Left kidney (tissue), 2 donors: ENCODE measurements around the gene FANCE. TPM values are rescaled to one million over a fixed set of nuclear protein-coding genes. Genes with fewer than 3 reads are reported as not detected.

ENCODE experiments used
- DNase-seq: peaks from one replicate; pipeline ENCODE4 v3.0.0-alpha.2; 2013
- polyA plus RNA-seq: library from polyadenylated mRNA; unstranded; fragments of 120-200 nt; gene quantifications from one replicate; pipeline ENCODE4 v1.2.1, GENCODE V29; 2013; ENCODE audit not compliant: insufficient read length

FANCE gene
- polyA plus RNA-seq, 1 donor, result 10.5 TPM

DNA sequence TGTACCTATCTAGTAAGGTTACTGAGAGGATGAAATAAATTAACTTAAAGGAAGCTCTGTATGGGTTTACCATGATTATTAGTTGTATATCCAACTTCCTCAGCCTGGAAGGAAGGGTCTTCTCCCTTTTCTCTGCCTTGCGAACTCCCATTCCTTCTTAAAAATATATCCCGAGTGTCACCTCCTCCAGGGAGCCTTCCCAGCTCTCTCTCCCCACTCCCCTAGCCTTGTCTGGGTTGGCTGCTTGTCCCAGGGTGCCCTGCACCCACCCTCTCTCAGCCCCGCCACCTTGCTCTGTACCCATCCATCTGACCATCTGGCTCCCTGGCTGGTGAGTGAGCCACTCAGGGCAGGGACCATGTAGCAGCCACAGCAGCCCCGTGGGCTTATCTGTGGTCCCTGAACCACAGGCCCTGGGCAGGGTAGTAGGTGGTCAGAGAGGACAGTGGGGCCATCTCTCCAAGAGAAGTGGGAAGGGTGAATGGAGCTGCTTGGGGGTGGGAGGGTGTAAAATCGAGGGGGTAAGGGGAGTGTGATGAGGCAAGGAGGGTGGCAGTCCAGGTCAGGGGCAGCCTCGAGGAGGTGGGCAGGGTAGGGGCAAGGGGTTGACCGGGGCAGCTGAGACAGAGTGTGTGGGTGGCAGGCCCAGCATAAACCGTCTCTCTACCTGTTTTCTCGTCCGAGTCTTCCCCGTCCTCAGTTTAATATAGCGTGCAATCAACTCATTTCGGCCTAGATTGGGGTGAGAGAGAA is 31.9 kb downstream of the FANCE start:
- no peak for DNase-seq

DNA sequence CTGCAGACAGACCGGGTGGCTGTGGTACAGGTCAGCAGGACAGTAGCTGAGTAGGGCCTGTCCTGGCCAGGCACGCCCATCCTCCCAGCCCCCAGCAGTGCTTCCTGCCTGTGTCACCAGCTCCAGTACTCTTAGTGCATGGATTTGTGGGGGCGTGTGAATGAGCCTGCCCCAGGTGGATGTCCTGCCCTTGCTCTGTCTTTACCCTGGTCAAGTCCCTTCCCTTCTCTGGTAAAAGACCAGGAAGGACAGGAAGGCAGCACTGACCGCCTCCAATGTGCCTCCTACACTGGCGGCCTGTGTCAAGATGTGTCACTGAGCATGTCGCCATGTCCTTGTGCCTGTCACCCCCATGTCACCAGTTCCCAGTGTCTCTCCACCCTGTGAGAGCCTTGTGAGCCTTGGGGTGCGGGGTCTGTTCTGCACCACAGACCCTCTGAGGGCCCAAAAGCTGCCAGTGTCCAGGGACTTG is 32.8 kb downstream of the FANCE start:
- DNase-seq, result no peak

DNA sequence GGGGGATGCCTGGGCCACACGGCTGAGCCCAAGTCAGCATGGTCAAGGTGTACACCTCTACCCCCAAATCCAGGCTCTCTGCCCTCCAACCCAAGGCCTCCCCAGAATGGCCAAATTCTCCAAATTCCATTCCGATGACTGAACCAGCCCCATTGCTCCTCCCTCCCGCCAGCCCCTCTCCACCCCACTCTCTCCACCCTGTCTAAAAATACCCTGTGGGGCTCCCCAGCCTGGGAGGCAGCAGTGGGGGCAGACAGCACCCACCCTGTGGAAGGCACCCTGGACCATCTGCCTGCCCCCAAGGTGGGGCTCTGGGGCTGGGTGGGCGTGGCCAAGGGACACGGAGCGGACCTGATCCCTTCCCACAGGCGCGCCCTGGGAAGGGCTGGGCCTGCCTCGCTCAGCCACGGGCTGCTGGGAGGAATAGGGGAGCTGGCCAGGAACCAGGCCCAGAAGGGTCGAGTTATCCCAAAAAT is 33.3 kb downstream of the FANCE start:
- DNase-seq, result no peak

DNA sequence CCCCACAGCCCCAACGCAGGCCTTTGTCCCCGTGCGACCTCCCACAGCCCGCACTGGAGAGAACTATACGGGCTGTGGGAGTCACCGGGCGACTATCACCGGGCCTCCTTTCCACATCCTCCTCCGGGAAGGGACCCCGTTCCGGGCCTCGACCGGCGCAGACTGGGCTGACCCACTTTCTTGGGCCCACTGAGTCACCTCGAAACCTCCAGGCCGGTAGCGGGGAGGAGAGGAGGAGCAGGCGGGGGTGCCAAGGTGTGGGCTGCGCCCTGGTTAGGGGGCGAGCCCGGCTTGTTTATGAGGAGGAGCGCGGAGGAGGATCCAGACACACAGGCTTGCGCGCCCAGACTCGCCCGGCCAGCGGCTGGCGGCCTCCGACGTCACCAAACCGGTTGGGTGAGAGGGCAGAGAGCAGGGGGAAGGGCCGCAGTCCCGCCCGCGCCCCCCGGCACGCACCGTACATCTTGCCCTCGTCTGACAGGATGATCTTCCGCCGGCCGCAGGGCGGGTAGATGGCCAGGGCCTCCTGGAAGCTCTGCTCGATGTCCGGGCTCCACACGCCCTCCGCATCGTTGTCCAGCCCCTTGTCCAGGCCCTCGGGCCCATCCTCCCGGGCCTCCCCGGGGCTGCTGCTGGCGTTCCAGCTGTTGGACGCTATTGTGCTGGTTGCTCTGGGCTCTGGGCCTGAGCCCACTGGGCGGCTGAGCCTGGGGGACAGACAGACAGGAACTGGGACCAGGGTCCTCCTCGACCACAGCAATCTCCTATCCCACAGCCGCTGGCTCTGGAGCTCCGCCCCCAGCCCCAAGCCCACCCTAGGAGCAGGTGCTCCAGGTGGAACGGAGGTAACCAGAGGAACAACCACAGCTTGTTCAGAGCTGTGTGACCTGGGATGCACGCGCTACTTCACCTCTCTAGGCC is 34.1 kb downstream of the FANCE start:
- DNase-seq, result peak; percentile 82

DNA sequence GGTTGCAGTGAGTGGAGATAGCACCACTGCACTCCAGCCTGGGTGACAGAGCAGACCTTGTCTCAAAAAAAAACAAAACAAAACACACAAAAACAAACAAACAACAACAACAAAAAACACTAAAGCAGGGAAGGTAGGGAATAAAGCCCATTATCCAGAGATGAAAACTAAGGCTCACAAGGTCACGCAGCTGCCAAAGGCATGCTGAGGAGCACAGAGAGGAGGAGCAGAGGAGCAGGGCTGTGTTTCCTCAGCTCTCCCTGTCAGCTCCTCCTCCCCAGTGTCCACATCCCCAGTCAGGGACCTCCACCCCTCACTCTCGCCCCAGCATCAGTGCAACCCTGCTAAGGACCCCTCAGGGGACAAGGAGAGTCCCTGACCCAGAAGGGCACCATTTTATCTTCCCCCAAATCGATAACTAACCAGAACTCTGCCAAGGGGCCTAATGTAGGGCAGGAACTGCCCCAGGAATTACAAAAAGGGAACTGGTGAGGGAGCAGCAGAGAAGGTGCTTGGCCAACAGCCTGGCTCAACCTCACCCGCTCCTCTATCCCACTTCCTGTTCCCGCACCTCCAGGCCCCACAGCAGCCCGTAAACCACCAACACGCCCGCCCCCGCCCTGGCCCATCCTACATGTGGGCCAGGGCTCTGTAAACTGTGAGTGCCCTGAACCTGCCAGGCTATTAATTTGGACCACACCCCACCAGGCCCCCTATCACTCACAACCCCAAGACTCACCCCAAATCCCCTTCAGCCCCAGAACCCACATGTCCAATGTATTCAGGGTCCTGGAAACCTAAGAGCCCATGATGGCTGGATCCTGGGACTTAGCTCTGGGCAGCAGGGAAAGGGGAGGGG is 35.7 kb downstream of the FANCE start:
- no peak for DNase-seq

DNA sequence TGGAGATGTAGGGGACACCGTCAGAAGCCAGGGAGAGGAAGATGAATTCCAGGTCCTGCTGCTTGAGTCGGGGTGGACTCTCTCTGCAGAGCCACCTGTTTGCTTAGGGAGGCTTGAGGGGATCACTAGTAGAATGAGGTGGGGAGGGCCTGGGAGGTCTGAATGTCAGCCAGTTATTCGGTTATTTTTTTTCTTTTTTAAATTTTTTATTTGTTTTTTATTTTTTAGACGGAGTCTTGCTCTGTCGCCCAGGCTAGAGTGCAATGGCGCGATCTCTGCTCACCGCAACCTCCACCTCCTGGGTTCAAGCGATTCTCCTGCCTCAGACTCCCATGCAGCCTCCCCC is 36.4 kb downstream of the FANCE start:
- no peak for DNase-seq

DNA sequence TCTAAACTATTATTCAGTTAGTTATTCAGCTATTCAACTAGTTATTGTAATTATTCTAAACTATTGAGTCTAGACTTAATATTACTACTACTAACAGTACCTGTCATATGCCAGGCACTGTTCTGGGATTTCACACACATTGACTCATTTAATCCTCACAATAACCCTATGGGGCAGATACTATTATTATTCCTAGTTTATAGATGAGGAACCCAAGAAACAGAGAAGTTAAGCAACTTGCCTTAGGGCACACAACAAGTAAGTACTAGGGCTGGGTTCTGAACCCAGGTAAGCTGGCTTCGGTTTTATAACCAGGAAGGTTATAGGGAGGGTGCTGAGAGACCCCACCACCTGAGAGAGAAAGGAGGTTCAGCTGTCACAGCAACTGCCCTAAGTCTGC is 36.9 kb downstream of the FANCE start:
- no peak for DNase-seq

DNA sequence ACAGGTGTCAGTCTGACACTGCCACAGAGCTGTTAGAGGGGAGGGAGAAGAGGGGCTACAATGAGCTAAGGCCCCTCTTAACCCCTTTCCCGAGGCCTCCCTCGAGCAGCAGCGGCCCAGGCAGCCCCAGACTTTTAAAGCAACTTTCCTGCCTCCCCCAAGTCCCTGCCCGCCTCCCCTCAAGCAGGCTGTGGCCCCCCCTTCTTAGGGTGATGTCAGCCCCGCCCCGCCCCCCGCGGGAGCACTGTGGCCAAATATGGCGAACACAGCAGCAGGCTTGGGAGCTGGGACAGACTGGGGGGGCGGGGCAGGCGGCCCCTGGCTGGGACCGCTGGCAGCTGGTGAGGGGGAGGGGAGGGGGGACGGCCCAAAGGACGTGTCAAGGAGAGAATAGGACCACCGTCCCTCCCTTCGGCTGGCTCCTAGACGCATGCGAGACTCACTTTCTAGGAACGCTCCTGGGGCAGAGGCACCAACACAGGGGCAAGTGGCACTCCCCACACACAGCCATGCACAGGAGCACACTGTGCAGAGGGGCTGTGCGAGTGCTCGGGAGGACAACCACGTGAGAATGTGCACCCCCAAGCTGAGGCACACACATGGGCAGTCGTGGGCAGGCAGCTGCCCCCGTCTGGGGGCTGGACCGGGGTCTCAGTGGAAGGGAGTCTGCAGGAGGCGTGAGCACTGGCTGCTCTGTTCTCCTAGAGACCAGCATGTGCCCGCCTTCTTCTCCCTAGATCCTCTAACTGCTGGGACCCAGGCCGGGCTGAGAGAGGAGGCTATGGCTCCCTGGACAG is 38.1 kb downstream of the FANCE start:
- peak; percentile 75 for DNase-seq

DNA sequence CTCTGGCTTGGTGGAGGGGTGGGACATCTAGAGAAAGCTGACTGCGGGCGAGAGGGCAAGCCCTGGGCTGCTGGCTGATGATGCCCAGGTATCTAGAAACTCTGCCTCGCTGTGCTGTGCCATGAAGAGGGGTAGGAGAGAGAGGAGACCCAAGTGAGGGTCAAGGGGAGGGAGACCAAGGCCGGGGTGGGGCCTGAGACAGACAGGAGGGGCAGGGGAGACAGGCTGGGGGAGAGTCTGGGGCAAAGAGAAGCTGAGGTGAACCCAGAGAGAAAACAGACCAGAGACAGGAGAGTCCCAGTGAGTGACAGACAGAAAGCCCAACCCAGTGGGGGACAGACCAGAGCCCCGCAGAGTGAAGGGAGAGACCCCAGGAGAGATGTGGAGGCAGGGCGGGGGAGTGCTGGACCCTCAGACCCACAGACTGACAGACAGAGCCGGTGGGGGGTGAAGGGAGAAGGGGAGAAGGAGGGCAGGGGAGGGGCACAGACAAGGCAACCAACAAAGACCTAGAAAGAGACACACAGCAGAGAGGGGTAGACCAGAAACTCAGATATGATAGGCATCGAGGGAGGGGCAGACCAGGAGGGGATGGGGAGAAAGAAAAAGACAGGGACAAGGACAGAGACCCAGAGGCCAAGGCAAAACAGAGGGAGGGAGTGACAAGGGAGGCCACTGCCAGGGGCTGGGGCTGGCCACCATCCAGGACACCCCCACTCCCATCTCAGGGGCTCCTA is 38.9 kb downstream of the FANCE start:
- DNase-seq, result no peak

DNA sequence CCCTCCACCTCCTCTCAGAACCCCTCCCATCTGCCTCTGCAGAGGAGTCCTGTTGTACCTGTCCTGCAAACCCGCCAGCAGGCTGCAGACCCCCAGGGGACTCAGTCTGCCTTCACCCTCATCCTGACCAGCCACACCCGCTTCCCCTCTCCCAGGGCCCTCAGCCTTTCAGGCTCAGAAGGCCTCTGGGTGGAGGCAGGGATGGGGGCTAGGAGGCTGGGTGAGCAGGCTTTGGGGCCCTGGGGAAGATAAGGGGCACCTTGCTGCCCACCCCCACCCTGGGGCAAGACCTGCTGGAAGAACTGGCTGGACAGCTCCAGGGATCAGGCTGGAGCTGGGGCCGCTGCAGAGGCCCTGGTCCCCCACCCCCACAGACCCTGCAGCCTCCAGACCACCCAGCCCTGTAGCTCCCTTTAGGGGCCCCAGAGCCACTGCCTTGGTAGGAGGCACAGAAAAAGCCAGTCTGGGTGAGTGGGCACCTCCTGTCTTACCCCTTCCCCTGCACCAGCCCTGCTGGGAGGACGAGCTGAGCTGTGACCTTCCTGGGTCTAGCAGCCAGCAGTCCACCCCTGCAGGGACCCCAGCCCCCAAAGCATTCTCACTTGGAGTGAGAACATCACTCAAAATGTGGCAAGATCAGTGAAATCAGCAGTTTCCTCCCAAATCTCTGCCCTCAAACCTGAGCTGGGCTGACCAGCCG is 39.6 kb downstream of the FANCE start:
- DNase-seq, result no peak

DNA sequence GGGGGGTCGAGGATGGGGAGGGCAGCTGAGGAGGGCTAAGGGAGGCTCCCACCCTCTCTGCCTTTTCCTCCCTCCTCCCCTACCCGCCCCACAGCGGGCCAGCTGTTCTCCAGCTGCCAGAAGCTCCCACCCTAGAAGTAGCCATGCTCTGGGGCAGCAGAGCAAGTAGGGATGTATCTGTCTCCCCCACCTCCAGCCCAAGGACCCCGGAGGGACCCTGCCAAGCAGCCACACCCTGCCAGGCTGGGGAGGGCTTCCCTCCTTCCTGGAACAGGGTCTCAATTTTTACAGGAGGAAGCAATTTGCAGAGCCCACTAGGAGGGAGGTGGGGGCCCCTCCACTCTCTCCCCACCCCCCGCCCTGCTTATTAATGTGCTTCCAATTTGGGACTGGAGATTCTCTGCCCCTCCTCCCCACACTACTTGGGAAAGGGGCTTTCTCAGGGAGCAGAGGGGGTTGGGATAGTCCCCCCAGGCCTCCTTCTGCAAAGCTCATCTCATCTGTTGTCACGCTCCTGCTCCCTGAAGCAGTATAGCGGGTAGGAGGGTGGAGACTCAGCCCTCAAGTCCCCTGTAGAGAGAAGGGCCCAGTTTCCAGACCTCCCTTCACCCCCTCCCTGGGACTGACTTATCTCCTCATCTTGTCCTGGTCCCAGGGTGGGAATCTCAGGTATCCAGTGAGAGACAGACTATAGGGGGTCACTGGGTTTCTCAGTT is 40.3 kb downstream of the FANCE start:
- DNase-seq, result no peak

DNA sequence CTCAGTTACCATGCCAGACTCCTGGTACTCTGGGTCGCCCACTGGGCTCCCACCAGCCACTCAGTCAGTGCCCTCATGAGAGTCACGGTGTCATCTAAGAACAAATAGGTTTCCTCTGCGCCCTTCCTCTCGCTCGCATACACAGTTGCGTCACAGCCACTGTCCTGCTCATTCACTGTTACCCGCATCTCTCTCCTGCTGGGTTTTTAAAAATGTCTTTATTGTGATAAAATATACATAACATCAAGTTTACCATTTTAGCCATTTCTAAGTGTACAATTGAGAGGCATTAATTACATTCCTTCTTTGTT is 40.8 kb downstream of the FANCE start:
- DNase-seq, result no peak

DNA sequence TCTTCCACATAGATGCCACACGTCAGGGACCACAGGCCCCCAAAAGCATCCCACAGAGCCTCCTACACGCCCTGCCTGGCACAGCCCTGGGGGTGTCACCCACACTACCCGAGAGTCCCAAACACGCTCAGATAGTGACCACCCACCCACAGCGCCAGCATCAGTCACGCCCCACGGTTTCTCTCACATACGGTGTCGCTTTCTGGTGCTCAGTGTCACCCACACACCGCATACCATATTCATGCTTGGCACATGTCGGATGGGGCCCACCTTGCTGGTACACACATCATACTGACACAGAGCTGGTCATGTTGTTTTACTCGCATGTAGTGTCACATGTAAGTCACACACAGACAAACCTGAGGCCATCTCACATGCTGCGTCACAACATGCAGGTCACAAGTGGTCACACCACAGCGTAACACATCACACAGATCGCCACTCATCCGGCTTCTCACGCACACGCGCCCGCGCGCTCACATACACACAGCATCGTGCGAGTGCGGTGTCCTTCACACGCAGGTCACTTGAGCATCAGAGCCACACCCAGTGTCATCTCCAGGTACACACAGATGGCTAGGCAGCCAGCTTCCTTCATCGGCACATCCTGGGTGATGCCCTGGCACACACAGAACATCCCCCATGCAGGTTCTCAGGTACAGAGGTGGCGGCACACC is 41.3 kb downstream of the FANCE start:
- no peak for DNase-seq

DNA sequence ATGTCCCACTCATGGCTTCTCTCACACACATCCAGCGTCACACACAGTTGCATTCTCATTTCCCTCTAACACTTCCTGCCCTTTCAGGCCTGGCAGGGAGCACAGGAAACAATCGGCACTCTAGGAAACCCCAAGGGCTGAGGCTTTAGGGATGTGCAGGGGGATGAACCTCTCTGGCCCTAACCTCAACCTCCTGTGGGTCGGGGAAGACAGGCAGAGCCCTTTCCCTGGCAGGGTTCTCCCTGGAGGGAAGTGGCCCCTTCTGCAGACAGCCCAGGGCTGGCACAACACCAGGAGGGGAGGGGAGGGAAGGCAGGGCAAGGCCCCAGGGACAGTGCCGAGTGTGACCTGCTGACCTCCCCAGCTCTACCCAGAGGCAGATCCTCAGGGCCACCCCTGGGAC is 42.0 kb downstream of the FANCE start:
- DNase-seq, result no peak

DNA sequence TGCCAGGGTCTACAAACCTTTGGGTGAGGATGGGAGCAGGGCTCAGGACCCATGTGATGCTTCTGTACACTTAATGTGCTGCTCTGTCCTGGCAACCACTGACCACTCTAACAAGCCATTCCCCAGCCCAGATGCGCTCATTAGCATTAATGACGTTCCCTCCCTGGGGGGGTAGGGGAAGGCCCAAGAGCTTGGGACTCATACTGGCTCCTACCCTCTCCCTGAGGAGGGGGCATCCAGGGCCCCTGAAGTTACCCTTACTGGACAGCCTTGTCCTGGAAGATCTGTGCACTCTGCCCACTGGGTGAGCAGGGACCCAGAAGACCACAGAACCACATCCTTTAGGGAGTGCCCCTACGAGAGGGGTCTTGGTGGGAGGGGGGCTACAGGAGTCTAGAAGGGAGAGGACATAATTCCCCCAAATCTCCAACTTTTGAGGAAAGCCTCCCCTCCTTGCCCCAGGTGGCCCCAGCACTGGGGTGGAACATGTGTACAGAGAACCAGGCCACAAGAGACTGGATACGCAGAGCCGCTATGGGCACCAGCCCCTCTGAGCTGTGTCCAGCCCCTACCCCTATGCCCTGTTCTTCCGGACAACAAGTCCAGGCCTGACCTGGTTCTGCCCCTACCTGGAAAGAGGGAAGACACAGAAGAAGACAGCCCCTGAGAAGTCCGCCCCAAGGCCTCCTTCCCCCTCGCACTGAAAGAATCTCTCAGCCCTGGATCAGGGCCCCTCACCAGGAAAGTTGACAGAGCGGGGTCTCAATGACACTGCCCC is 43.3 kb downstream of the FANCE start:
- no peak for DNase-seq

DNA sequence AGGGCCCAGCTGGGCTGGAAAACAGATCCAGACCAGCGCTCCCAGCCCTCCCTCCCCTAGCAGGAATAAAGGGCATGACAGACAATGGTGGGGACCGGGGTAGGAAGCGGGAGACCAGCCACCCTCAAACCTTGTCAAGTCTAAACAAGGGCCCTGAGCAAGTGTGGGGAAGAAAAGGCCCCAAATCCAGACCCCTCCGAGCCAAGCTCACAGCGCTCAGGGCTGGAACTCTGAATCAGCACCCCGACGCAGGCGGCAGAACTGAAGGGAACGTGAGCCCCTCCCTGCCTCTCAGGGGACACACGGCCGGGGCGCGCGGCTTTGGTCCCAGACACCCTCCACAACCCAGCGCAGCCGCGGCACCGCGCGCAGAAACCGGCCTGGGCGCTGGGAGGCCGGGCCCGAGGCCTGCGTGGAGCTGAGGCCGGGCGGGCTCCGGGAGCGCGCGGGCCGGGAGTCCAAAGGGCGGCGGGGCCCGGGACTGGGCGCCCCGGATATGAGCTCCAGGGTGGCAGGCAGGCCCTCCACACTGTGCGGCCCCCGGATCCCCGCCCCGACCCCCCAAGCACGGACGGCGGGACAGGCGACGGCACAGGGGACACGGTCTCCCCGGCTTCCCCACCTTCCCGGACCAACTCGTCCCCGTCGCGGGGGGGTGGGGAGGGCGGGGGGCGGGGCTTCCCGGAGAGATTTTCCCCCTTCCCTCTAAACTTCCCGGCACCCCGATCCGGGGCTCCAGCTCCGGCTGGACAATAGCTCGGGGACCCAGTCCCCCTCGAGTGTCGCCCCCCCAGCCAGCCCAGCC is 44.1 kb downstream of the FANCE start:
- DNase-seq, result no peak
